ENCODE measurements around the gene C11orf97.
A peak's percentile ranks its signal among the peaks of the same experiment; 100 is the strongest.

Gene C11orf97

GRCh38 chr11:94545264-94546161 is 33.3 kb downstream of the C11orf97 start:
- H3K4me1 ChIP-seq (ENCODE audit: control insufficient read depth, low read length) = peaks cover 24% of the 10 kb centered on the region
- no peaks in the 10 kb centered on the region for H3K36me3 ChIP-seq (ENCODE audit: control insufficient read depth, low read length)
- no peaks in the 10 kb centered on the region for H3K27me3 ChIP-seq (ENCODE audit: control insufficient read depth, low read length)
- no peak for TF ChIP-seq EZH2phosphoT487 (IDR thresholded peaks at IDR 0.05; ENCODE audit: borderline replicate concordance, low read length)
- no peak overlapping the region for H3K27ac ChIP-seq (ENCODE audit: low read depth, low read length)
- no peaks in the 10 kb centered on the region for H3K9me3 ChIP-seq (ENCODE audit: control insufficient read depth, insufficient read depth, low read length)
- H3K4me2 ChIP-seq (ENCODE audit: low read length) = peak overlapping the region; percentile 28
- no peaks in the 10 kb centered on the region; the same call in 1 of the 2 replicates for H3K79me2 ChIP-seq (ENCODE audit: control insufficient read depth, low read length)
- H3K9me2 ChIP-seq (replicated peaks; ENCODE audit: control insufficient read depth, low read length) = no peaks in the 10 kb centered on the region
- H3K4me3 ChIP-seq (ENCODE audit: low read length) = no peak overlapping the region
- H3F3A ChIP-seq (ENCODE audit: control insufficient read depth, insufficient read depth) = no peaks in the 10 kb centered on the region
- H4K20me1 ChIP-seq (ENCODE audit: control insufficient read depth, insufficient read depth, low read depth, low read length) = no peaks in the 10 kb centered on the region; the same call in 1 of the 2 replicates

GRCh38 chr11:94546162-94546470 is 33.9 kb downstream of the C11orf97 start:
- no peaks in the 10 kb centered on the region for H3K9me3 ChIP-seq (ENCODE audit: control insufficient read depth, insufficient read depth, low read length)
- peaks cover 24% of the 10 kb centered on the region for H3K4me1 ChIP-seq (ENCODE audit: control insufficient read depth, low read length)
- no peaks in the 10 kb centered on the region; the same call in 1 of the 2 replicates for H3K79me2 ChIP-seq (ENCODE audit: control insufficient read depth, low read length)
- H4K20me1 ChIP-seq (ENCODE audit: control insufficient read depth, insufficient read depth, low read depth, low read length) = no peaks in the 10 kb centered on the region; the same call in 1 of the 2 replicates
- TF ChIP-seq CTCF (IDR thresholded peaks at IDR 0.05; ENCODE audit: low read depth, low read length, poor library complexity, severe bottlenecking) = no peak
- TF ChIP-seq EZH2phosphoT487 (IDR thresholded peaks at IDR 0.05; ENCODE audit: borderline replicate concordance, low read length) = no peak
- H3K4me2 ChIP-seq (ENCODE audit: low read length) = peak overlapping the region; percentile 28; the same call in 1 of the 2 replicates
- H3F3A ChIP-seq (ENCODE audit: control insufficient read depth, insufficient read depth) = no peaks in the 10 kb centered on the region
- H3K9me2 ChIP-seq (replicated peaks; ENCODE audit: control insufficient read depth, low read length) = no peaks in the 10 kb centered on the region
- no peaks in the 10 kb centered on the region for H3K27me3 ChIP-seq (ENCODE audit: control insufficient read depth, low read length)
- no peaks in the 10 kb centered on the region for H3K36me3 ChIP-seq (ENCODE audit: control insufficient read depth, low read length)
- H3K4me3 ChIP-seq (ENCODE audit: low read length) = no peak overlapping the region
- H3K27ac ChIP-seq (ENCODE audit: low read depth, low read length) = no peak overlapping the region

- H3K79me2 ChIP-seq (ENCODE audit: control insufficient read depth, low read length) = no peaks in the 10 kb centered on the region; the same call in 1 of the 2 replicates
- no peak for TF ChIP-seq CTCF (IDR thresholded peaks at IDR 0.05; ENCODE audit: low read depth, low read length, poor library complexity, severe bottlenecking)
- TF ChIP-seq EZH2phosphoT487 (IDR thresholded peaks at IDR 0.05; ENCODE audit: borderline replicate concordance, low read length) = no peak
- no peaks in the 10 kb centered on the region for H3K36me3 ChIP-seq (ENCODE audit: control insufficient read depth, low read length)
- H3K4me3 ChIP-seq (ENCODE audit: low read length) = no peak overlapping the region
- no peaks in the 10 kb centered on the region for H3K27me3 ChIP-seq (ENCODE audit: control insufficient read depth, low read length)
- H3K4me2 ChIP-seq (ENCODE audit: low read length) = no peak overlapping the region; the same call in 1 of the 2 replicates
- H4K20me1 ChIP-seq (ENCODE audit: control insufficient read depth, insufficient read depth, low read depth, low read length) = no peaks in the 10 kb centered on the region; the same call in 1 of the 2 replicates
- H3F3A ChIP-seq (ENCODE audit: control insufficient read depth, insufficient read depth) = no peaks in the 10 kb centered on the region
- H3K9me2 ChIP-seq (replicated peaks; ENCODE audit: control insufficient read depth, low read length) = no peaks in the 10 kb centered on the region
- no peak overlapping the region for H3K27ac ChIP-seq (ENCODE audit: low read depth, low read length)
- H3K9me3 ChIP-seq (ENCODE audit: control insufficient read depth, insufficient read depth, low read length) = no peaks in the 10 kb centered on the region
- peaks cover 24% of the 10 kb centered on the region for H3K4me1 ChIP-seq (ENCODE audit: control insufficient read depth, low read length)
Observed at GRCh38 chr11:94546886-94547285, 34.6 kb downstream of the C11orf97 start.

GRCh38 chr11:94549146-94549545 is 36.9 kb downstream of the C11orf97 start:
- TF ChIP-seq EZH2phosphoT487 (IDR thresholded peaks at IDR 0.05; ENCODE audit: borderline replicate concordance, low read length) (no peak), CTCF (IDR thresholded peaks at IDR 0.05; ENCODE audit: low read depth, low read length, poor library complexity, severe bottlenecking) (no peak)
- Histone ChIP-seq H3K4me1 (ENCODE audit: control insufficient read depth, low read length) (peaks cover 12% of the 10 kb centered on the region), H4K20me1 (ENCODE audit: control insufficient read depth, insufficient read depth, low read depth, low read length) (no peaks in the 10 kb centered on the region; the same call in 1 of the 2 replicates)

More at GRCh38 chr11:94549146-94549545, 36.9 kb downstream of the C11orf97 start:
- Histone ChIP-seq H3K9me2 (replicated peaks; ENCODE audit: control insufficient read depth, low read length) (no peaks in the 10 kb centered on the region), H3K27ac (ENCODE audit: low read depth, low read length) (no peak overlapping the region), H3F3A (ENCODE audit: control insufficient read depth, insufficient read depth) (no peaks in the 10 kb centered on the region), H3K27me3 (ENCODE audit: control insufficient read depth, low read length) (no peaks in the 10 kb centered on the region), H3K9me3 (ENCODE audit: control insufficient read depth, insufficient read depth, low read length) (no peaks in the 10 kb centered on the region), H3K79me2 (ENCODE audit: control insufficient read depth, low read length) (no peaks in the 10 kb centered on the region; the same call in 1 of the 2 replicates), H3K36me3 (ENCODE audit: control insufficient read depth, low read length) (no peaks in the 10 kb centered on the region), H3K4me2 (ENCODE audit: low read length) (no peak overlapping the region), H3K4me3 (ENCODE audit: low read length) (no peak overlapping the region)
